Panc1 (cell line): Measurements from ENCODE around the gene ST3GAL4. TPM values are rescaled to one million over a fixed set of nuclear protein-coding genes. Genes with fewer than 3 reads are reported as not detected.

ENCODE experiments used
- ATAC-seq: fragments of 200-7000 bp; cut with Tn5 transposase; 2 replicates; pipeline ENCODE4 v1.9.1; 2020; ENCODE audit warnings: mild to moderate bottlenecking, moderate library complexity
- BruUV-seq: library from RNA; stranded (reverse); fragments of 400-500 nt; replicated peaks from 2 replicates; lab custom pipeline; 2021; lab: Mats Ljungman, UMichigan
- CTCF ChIA-PET: fragments of 300-600 bp; sonication (Branson Sonifier 250); formaldehyde crosslinking; loops from one replicate; lab custom pipeline; 2022; ENCODE audit warnings: antibody characterized with exemption; lab: Charles Lee
- POLR2A ChIA-PET: fragments of 300-600 bp; sonication (Branson Sonifier 250); formaldehyde crosslinking; loops from one replicate; lab custom pipeline; 2022; ENCODE audit warnings: antibody characterized with exemption; lab: Charles Lee
- DNase-seq: peaks from one replicate; pipeline ENCODE4 v3.0.0-alpha.2; 2010; ENCODE audit warnings: low read depth, low spot score
- H3K27ac ChIP-seq: 2 replicates; pipeline ENCODE4 v1.5.1; 2011; ENCODE audit warnings: mild to moderate bottlenecking, low read length, inconsistent platforms
- H3K27me3 ChIP-seq: fragments of 200-500 bp; sonication (Bioruptor generic); 2 replicates; pipeline ENCODE4 v1.6.0; 2014; ENCODE audit warnings: low read length, inconsistent platforms; ENCODE audit not compliant: control insufficient read depth, insufficient read depth
- H3K36me3 ChIP-seq: fragments of 200-500 bp; sonication (Bioruptor generic); 2 replicates; pipeline ENCODE4 v1.5.1; 2014; ENCODE audit warnings: inconsistent platforms, mild to moderate bottlenecking, low read length, moderate library complexity; ENCODE audit not compliant: control insufficient read depth, insufficient read depth
- H3K4me1 ChIP-seq: 2 replicates; pipeline ENCODE4 v1.5.1; 2011; ENCODE audit warnings: inconsistent platforms, mild to moderate bottlenecking, low read length, moderate library complexity; ENCODE audit not compliant: control insufficient read depth, insufficient read depth
- H3K4me3 ChIP-seq, 2 experiments: 2 replicates each; pipeline ENCODE4 v1.5.1; 2011 to 2012; ENCODE audit warnings: low read depth in 2 of 2, low read length in 2 of 2, mild to moderate bottlenecking in 2 of 2, inconsistent platforms in 1 of 2, moderate library complexity in 1 of 2
- H3K9me3 ChIP-seq: fragments of 200-500 bp; sonication (Bioruptor generic); 2 replicates; pipeline ENCODE4 v1.5.1; 2014; ENCODE audit warnings: low read depth, mild to moderate bottlenecking, inconsistent platforms, low read length, moderate library complexity; ENCODE audit not compliant: control insufficient read depth, insufficient read depth
- POLR2AphosphoS5 ChIP-seq: IDR thresholded peaks from 2 replicates; pipeline ENCODE4 v1.6.1; 2012; ENCODE audit warnings: mild to moderate bottlenecking, low read depth, low read length, moderate library complexity
- SIN3A ChIP-seq: IDR thresholded peaks from 2 replicates; pipeline ENCODE4 v1.6.1; 2012; ENCODE audit warnings: low read depth, mild to moderate bottlenecking, low read length, moderate library complexity, borderline replicate concordance; ENCODE audit not compliant: insufficient read depth
- TCF7L2 ChIP-seq: IDR thresholded peaks from 2 replicates; pipeline ENCODE4 v1.6.1; 2011; ENCODE audit warnings: mild to moderate bottlenecking, low read depth, low read length, inconsistent platforms
- in situ Hi-C: cut with HindIII; loops from 2 replicates; pipeline ENCODE4 v1.10.0; 2016; ENCODE audit warnings: low sequenced_read_pairs, low pct_unique_long_range_greater_than_20kb
- intact Hi-C: fragments of 100-400 bp; cut with micrococcal nuclease; formaldehyde crosslinking; loops from one replicate; pipeline ENCODE4 v1.10.0; 2022; ENCODE audit not compliant: unreplicated experiment
- total RNA-seq: library from RNA; stranded (reverse); gene quantifications from one replicate; pipeline ENCODE4 v1.2.1, GENCODE V29; 2021; ENCODE audit not compliant: unreplicated experiment
- TF ChIP-seq, protein P1 (sequence below), 2 experiments: IDR thresholded peaks; 2 replicates each; pipeline ENCODE4 v1.6.1; 2011 to 2012; ENCODE audit warnings: low read depth in 2 of 2, control low read depth in 1 of 2, low read length in 1 of 2, mild to moderate bottlenecking in 1 of 2, moderate library complexity in 1 of 2; ENCODE audit not compliant: insufficient read depth in 1 of 2
- TF ChIP-seq, protein P2 (sequence below): fragments of 450-650 bp; IDR thresholded peaks from 2 replicates; pipeline ENCODE4 v1.5.1; 2017; ENCODE audit warnings: mild to moderate bottlenecking

Gene ST3GAL4
- total RNA-seq, 1 experiment from 2014 or later = 56.6 TPM

DNA sequence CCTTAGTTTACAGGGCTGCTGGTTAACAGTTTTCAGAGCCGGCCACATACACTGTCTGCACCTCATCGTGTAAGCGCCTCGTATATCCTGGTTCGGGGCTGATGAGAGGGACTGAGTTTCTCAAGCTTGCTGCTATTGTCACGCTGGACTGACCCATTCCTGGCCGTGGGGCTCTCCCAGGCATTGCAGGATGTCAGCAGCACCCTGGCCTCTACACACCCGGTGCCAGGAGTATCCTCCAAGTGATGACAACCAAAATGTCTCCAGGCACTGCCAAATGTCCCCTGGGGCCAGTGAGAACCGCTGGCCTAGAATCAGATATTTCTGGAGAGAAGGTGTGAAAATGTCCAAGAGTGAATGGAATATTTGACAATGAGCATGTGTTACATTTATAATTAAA lies 82.8 kb downstream of the ST3GAL4 start:
- ChIA-PET POLR2A (no interaction called here), CTCF (no interaction called here)
- in situ Hi-C loops (no loop called here), intact Hi-C loops (no loop called here)
- ATAC-seq = no peak
- DNase-seq = no peak
- Histone ChIP-seq H3K4me1 (peaks cover 8% of the 10 kb centered on the region; the same call in 1 of the 2 replicates), H3K27ac (no peak overlapping the region), H3K36me3 (no peaks in the 10 kb centered on the region), H3K27me3 (no peaks in the 10 kb centered on the region), H3K9me3 (no peaks in the 10 kb centered on the region), H3K4me3 (no peak overlapping the region)
- no TSS peak for BruUV-seq
- TF ChIP-seq TCF7L2 = no peak

DNA sequence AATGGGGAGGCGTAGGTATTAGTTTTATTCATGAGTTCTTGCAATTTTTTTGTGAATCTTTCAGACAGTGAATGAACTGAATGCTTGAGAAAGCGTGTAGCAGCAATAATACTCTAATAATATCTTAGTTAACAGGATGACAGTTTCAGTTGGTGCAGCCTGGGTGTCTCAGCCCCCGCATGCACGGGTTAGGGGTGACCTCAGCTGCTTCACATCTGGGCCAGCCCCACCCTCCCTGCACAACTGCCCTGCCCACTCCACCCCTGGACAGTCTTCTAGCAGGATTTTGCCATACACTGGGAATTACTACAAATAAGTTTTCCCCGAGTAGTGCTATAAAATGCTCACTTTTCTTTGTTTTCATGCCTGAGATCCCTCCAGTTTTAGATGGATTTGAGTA lies 83.2 kb downstream of the ST3GAL4 start:
- CTCF ChIA-PET = no interaction called here

DNA sequence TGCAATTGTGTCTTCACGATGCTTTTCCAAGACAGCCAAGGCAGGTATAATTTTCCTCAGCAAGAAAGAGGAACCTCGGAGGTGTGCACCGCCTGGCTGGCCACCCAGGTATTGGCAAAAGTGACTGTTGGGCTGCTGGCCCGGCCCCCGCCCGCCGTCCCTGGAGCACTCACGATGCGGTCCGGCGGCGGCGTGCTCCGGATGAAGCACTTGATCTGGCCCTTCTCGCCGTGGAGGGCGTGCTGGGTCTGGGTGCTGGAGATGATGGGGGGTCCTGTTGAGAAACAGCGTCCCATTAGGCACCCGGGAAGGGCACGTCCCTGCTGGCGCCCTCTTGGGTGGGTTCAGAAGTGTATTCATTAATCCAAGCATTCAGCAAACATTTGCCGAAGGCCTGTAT lies 84.8 kb downstream of the ST3GAL4 start:
- no peaks in the 10 kb centered on the region for H3K36me3 ChIP-seq
- DNase-seq (no peak), ATAC-seq (no peak)
- H3K27ac ChIP-seq = no peak overlapping the region
- intact Hi-C loops (loop anchor here (2.0 to 10.0 kb wide), 4 partner anchors 155 to 1717 kb away; no protein-coding TSS in a partner anchor), in situ Hi-C loops (no loop called here)
- ChIA-PET POLR2A (no interaction called here), CTCF (interaction anchor here (0.7 to 1.0 kb wide), 2 partner anchors 11 to 40 kb away, joined by 4 to 17 read pairs; no protein-coding TSS in a partner anchor)
- no peak for TF ChIP-seq TCF7L2
- TF ChIP-seq POLR2AphosphoS5 = no peak
- TF ChIP-seq SIN3A = no peak
- TF ChIP-seq, protein P1, sequence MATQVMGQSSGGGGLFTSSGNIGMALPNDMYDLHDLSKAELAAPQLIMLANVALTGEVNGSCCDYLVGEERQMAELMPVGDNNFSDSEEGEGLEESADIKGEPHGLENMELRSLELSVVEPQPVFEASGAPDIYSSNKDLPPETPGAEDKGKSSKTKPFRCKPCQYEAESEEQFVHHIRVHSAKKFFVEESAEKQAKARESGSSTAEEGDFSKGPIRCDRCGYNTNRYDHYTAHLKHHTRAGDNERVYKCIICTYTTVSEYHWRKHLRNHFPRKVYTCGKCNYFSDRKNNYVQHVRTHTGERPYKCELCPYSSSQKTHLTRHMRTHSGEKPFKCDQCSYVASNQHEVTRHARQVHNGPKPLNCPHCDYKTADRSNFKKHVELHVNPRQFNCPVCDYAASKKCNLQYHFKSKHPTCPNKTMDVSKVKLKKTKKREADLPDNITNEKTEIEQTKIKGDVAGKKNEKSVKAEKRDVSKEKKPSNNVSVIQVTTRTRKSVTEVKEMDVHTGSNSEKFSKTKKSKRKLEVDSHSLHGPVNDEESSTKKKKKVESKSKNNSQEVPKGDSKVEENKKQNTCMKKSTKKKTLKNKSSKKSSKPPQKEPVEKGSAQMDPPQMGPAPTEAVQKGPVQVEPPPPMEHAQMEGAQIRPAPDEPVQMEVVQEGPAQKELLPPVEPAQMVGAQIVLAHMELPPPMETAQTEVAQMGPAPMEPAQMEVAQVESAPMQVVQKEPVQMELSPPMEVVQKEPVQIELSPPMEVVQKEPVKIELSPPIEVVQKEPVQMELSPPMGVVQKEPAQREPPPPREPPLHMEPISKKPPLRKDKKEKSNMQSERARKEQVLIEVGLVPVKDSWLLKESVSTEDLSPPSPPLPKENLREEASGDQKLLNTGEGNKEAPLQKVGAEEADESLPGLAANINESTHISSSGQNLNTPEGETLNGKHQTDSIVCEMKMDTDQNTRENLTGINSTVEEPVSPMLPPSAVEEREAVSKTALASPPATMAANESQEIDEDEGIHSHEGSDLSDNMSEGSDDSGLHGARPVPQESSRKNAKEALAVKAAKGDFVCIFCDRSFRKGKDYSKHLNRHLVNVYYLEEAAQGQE (IDR thresholded peaks at IDR 0.05; ENCODE audit: insufficient read depth in 1 of 2, low read depth in 2 of 2, low read length in 1 of 2) = no peak
- TF ChIP-seq, protein P2, sequence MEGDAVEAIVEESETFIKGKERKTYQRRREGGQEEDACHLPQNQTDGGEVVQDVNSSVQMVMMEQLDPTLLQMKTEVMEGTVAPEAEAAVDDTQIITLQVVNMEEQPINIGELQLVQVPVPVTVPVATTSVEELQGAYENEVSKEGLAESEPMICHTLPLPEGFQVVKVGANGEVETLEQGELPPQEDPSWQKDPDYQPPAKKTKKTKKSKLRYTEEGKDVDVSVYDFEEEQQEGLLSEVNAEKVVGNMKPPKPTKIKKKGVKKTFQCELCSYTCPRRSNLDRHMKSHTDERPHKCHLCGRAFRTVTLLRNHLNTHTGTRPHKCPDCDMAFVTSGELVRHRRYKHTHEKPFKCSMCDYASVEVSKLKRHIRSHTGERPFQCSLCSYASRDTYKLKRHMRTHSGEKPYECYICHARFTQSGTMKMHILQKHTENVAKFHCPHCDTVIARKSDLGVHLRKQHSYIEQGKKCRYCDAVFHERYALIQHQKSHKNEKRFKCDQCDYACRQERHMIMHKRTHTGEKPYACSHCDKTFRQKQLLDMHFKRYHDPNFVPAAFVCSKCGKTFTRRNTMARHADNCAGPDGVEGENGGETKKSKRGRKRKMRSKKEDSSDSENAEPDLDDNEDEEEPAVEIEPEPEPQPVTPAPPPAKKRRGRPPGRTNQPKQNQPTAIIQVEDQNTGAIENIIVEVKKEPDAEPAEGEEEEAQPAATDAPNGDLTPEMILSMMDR = no peak
- no peak overlapping the region for H3K4me3 ChIP-seq
- H3K9me3 ChIP-seq = no peaks in the 10 kb centered on the region
- BruUV-seq = no TSS peak
- peaks cover 4% of the 10 kb centered on the region; the same call in 1 of the 2 replicates for H3K4me1 ChIP-seq
- no peaks in the 10 kb centered on the region for H3K27me3 ChIP-seq

More for the DNA sequence above, 83.2 kb downstream of the ST3GAL4 start:
- Histone ChIP-seq H3K27me3 (no peaks in the 10 kb centered on the region), H3K4me1 (peaks cover 8% of the 10 kb centered on the region; the same call in 1 of the 2 replicates), H3K27ac (no peak overlapping the region), H3K36me3 (no peaks in the 10 kb centered on the region), H3K9me3 (no peaks in the 10 kb centered on the region), H3K4me3 (no peak overlapping the region)
- BruUV-seq = no TSS peak
- DNase-seq = no peak
- ATAC-seq = no peak
- TF ChIP-seq, protein P1 (IDR thresholded peaks at IDR 0.05; ENCODE audit: insufficient read depth in 1 of 2, low read depth in 2 of 2, low read length in 1 of 2) = no peak
- TF ChIP-seq TCF7L2 = no peak
- TF ChIP-seq POLR2AphosphoS5 = no peak
- TF ChIP-seq, protein P2 = no peak
- TF ChIP-seq SIN3A = no peak
- POLR2A ChIA-PET = no interaction called here
- in situ Hi-C loops = no loop called here
- intact Hi-C loops = no loop called here
